Vagina (tissue), 2 donors: ENCODE data around the gene SPRED1. TPM values are rescaled to one million over a fixed set of nuclear protein-coding genes. Genes with fewer than 3 reads are reported as not detected.
"Not testable (repeated sequence)": the region's sequence is repeated elsewhere in the genome, so short reads cannot be mapped to it uniquely, and the experiment has no call there.

Source experiments
- DNase-seq, 2 donors: peaks; one replicate each; pipeline ENCODE4 v3.0.0-alpha.2; 2017; ENCODE audit errors: extremely low spot score in 2 of 2
- H3K27ac ChIP-seq: fragments of 200-600 bp; sonication (generic); one replicate; pipeline ENCODE4 v1.5.1; 2019
- H3K27me3 ChIP-seq: fragments of 200-600 bp; sonication (generic); one replicate; pipeline ENCODE4 v1.5.1; 2019
- H3K36me3 ChIP-seq, 2 donors: fragments of 200-600 bp; sonication (generic); one replicate each; pipeline ENCODE4 v1.5.1; 2017 to 2019
- H3K4me1 ChIP-seq: fragments of 200-600 bp; sonication (generic); one replicate; pipeline ENCODE4 v1.5.1; 2019
- H3K4me3 ChIP-seq, 2 donors: fragments of 200-600 bp; sonication (generic); 1 replicate in 1 of 2; 2 replicates in 1 of 2; pipeline ENCODE4 v1.5.1; 2016 to 2019
- H3K9me3 ChIP-seq: fragments of 200-600 bp; sonication (generic); one replicate; pipeline ENCODE4 v1.5.1; 2019
- POLR2A ChIP-seq, 2 donors: fragments of 450-650 bp; IDR thresholded peaks; one replicate each; pipeline ENCODE4 v1.6.1; 2017; ENCODE audit warnings: antibody characterized with exemption in 2 of 2, mild to moderate bottlenecking in 2 of 2, moderate library complexity in 2 of 2
- POLR2AphosphoS5 ChIP-seq, 2 donors: sonication (generic); formaldehyde crosslinking; IDR thresholded peaks; one replicate each; pipeline ENCODE4 v1.9.0; 2017; ENCODE audit warnings: antibody characterized with exemption in 2 of 2, mild to moderate bottlenecking in 2 of 2, low read depth in 1 of 2; ENCODE audit not compliant: insufficient read depth in 1 of 2
- intact Hi-C: fragments of 100-400 bp; cut with DNase I; formaldehyde crosslinking; loops from one replicate; pipeline ENCODE4 v1.15.1; 2023
- total RNA-seq: library from RNA; depleted of rRNA; stranded (reverse); fragments of >200 nt; gene quantifications from one replicate; pipeline ENCODE4 v1.2.3, GENCODE V29; 2016
- TF ChIP-seq, protein P1 (sequence below), 3 experiments: fragments of 450-650 bp in 2 of 3; fragments of 200-600 bp in 1 of 3; sonication (generic) in 1 of 3; IDR thresholded peaks; one replicate each; pipeline ENCODE4 v1.5.1; 2017 to 2019; ENCODE audit warnings: antibody characterized with exemption in 3 of 3, mild to moderate bottlenecking in 2 of 3, moderate library complexity in 2 of 3

The SPRED1 gene
- total RNA-seq, 1 donor from 2014 or later = 16.7 TPM

DNA sequence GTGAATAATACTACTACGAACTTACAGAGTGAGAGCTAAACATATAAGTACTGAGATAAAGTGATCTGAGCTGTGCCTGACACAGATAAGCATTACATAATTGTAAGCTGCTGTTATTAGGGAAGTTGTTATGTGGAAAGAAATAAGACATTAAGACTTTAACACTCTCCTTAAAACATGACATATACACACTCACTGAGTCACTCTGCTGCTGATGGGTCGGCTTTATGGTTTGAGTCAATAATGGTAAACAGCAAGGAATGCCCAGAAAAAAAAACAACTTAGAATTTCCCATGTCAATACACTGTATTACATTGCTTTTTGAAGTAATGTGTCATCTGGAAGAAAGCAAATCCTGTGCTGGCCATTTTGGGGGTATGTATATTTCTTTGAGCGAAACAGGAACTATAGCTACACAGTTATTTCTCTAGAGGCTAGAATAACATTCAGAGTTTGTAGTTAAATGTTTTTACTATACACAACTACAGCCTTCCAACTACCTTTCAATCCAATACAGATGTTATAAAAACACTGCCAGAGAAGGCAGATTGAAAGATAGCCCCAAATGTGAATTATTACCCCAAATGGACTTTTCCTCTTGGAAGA lies 22.8 kb upstream of the SPRED1 start:
- Histone ChIP-seq H3K27me3 (no peaks in the 10 kb centered on the region), H3K4me1 (no peaks in the 10 kb centered on the region), H3K27ac (no peak overlapping the region), H3K36me3 (no peaks in the 10 kb centered on the region), H3K9me3 (no peaks in the 10 kb centered on the region), H3K4me3 (no peak overlapping the region)
- no peak for TF ChIP-seq POLR2AphosphoS5 (IDR thresholded peaks at IDR 0.05; ENCODE audit: insufficient read depth in 1 of 2, low read depth in 1 of 2)
- no peak for TF ChIP-seq POLR2A (IDR thresholded peaks at IDR 0.05)
- TF ChIP-seq, protein P1, sequence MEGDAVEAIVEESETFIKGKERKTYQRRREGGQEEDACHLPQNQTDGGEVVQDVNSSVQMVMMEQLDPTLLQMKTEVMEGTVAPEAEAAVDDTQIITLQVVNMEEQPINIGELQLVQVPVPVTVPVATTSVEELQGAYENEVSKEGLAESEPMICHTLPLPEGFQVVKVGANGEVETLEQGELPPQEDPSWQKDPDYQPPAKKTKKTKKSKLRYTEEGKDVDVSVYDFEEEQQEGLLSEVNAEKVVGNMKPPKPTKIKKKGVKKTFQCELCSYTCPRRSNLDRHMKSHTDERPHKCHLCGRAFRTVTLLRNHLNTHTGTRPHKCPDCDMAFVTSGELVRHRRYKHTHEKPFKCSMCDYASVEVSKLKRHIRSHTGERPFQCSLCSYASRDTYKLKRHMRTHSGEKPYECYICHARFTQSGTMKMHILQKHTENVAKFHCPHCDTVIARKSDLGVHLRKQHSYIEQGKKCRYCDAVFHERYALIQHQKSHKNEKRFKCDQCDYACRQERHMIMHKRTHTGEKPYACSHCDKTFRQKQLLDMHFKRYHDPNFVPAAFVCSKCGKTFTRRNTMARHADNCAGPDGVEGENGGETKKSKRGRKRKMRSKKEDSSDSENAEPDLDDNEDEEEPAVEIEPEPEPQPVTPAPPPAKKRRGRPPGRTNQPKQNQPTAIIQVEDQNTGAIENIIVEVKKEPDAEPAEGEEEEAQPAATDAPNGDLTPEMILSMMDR (IDR thresholded peaks at IDR 0.05) = no peak
- intact Hi-C loops = no loop called here
- DNase-seq = no peak

- no peak for TF ChIP-seq POLR2A (IDR thresholded peaks at IDR 0.05)
- no peak for TF ChIP-seq POLR2AphosphoS5 (IDR thresholded peaks at IDR 0.05; ENCODE audit: insufficient read depth in 1 of 2, low read depth in 1 of 2)
- TF ChIP-seq, protein P1 (IDR thresholded peaks at IDR 0.05) = no peak
- no peaks in the 10 kb centered on the region for H3K4me1 ChIP-seq
- H3K9me3 ChIP-seq = no peaks in the 10 kb centered on the region
- no peak overlapping the region for H3K4me3 ChIP-seq
- intact Hi-C loops = no loop called here
- no peak for DNase-seq
- H3K27me3 ChIP-seq = no peaks in the 10 kb centered on the region
- no peaks in the 10 kb centered on the region for H3K36me3 ChIP-seq
- H3K27ac ChIP-seq = no peak overlapping the region
Measured at GRCh38 chr15:38231436-38231835, 21.2 kb upstream of the SPRED1 start.

- H3K27me3 ChIP-seq, intact Hi-C loops: not testable (repeated sequence)
Measured at GRCh38 chr15:38237021-38237420, 15.6 kb upstream of the SPRED1 start.

GRCh38 chr15:38238311-38238710 lies 14.3 kb upstream of the SPRED1 start:
- no peak overlapping the region for H3K27ac ChIP-seq

More at GRCh38 chr15:38237021-38237420, 15.6 kb upstream of the SPRED1 start:
- H3K36me3 ChIP-seq, H3K9me3 ChIP-seq, H3K4me1 ChIP-seq, H3K4me3 ChIP-seq, DNase-seq, H3K27ac ChIP-seq: not testable (repeated sequence)

GRCh38 chr15:38242055-38242454 lies 10.6 kb upstream of the SPRED1 start:
- no peaks in the 10 kb centered on the region for H3K9me3 ChIP-seq
- H3K4me3 ChIP-seq = no peak overlapping the region
- no peak overlapping the region for H3K27ac ChIP-seq
- H3K36me3 ChIP-seq = no peaks in the 10 kb centered on the region
- H3K4me1 ChIP-seq = no peaks in the 10 kb centered on the region
- TF ChIP-seq POLR2AphosphoS5 (IDR thresholded peaks at IDR 0.05; ENCODE audit: insufficient read depth in 1 of 2, low read depth in 1 of 2) (no peak), POLR2A (IDR thresholded peaks at IDR 0.05) (no peak)
- TF ChIP-seq, protein P1 (IDR thresholded peaks at IDR 0.05) = no peak
- no peak for DNase-seq
- intact Hi-C loops = no loop called here
- no peaks in the 10 kb centered on the region for H3K27me3 ChIP-seq

More at GRCh38 chr15:38238311-38238710, 14.3 kb upstream of the SPRED1 start:
- H3K4me1 ChIP-seq = no peaks in the 10 kb centered on the region
- intact Hi-C loops = no loop called here
- TF ChIP-seq, protein P1 (IDR thresholded peaks at IDR 0.05) = no peak
- no peak for TF ChIP-seq POLR2AphosphoS5 (IDR thresholded peaks at IDR 0.05; ENCODE audit: insufficient read depth in 1 of 2, low read depth in 1 of 2)
- TF ChIP-seq POLR2A (IDR thresholded peaks at IDR 0.05) = no peak
- no peaks in the 10 kb centered on the region for H3K9me3 ChIP-seq
- DNase-seq = no peak
- no peaks in the 10 kb centered on the region for H3K36me3 ChIP-seq
- no peak overlapping the region for H3K4me3 ChIP-seq
- no peaks in the 10 kb centered on the region for H3K27me3 ChIP-seq
